HepG2 (cell line): ENCODE results near the gene RPS6KA5. TPM values are rescaled to one million over a fixed set of nuclear protein-coding genes. Genes with fewer than 3 reads are reported as not detected.

Experiments
- CBFB ChIP-seq: sonication (generic); formaldehyde crosslinking; IDR thresholded peaks from 2 replicates; pipeline ENCODE4 v1.4.0; 2020; ENCODE audit warnings: missing genetic modification reagents
- ERF ChIP-seq: IDR thresholded peaks from 2 replicates; pipeline ENCODE4 v1.6.1; 2018; ENCODE audit warnings: missing biosample characterization, missing genetic modification reagents
- FOXO1 ChIP-seq: sonication (generic); formaldehyde crosslinking; IDR thresholded peaks from 2 replicates; pipeline ENCODE4 v1.4.0; 2020; ENCODE audit warnings: missing genetic modification reagents
- HNRNPUL1 ChIP-seq: fragments of 200-400 bp; formaldehyde crosslinking; IDR thresholded peaks from 2 replicates; pipeline ENCODE4 v1.6.1; 2017; ENCODE audit warnings: low read depth, mild to moderate bottlenecking, low read length, moderate library complexity
- KAT2B ChIP-seq: fragments of 150-350 bp; IDR thresholded peaks from 2 replicates; pipeline ENCODE4 v1.6.1; 2014; ENCODE audit warnings: low read depth, low read length, borderline replicate concordance
- MAFK ChIP-seq, 2 experiments: IDR thresholded peaks in 1 of 2; conservative IDR thresholded peaks in 1 of 2; 2 replicates each; pipeline ENCODE4 v1.6.1; 2011; ENCODE audit warnings: improper control_type of control experiment in 2 of 2, low read length in 2 of 2
- MBNL3 ChIP-seq: fragments of 250-450 bp; sonication (Bioruptor Pico); conservative IDR thresholded peaks from 2 replicates; pipeline ENCODE4 v1.8.0; 2022; ENCODE audit warnings: mild to moderate bottlenecking, inconsistent platforms
- NCOA2 ChIP-seq: sonication (generic); formaldehyde crosslinking; IDR thresholded peaks from 2 replicates; pipeline ENCODE4 v1.8.0; 2022; ENCODE audit warnings: inconsistent platforms
- NFATC3 ChIP-seq: sonication (generic); formaldehyde crosslinking; IDR thresholded peaks from 2 replicates; pipeline ENCODE4 v1.5.1; 2020; ENCODE audit warnings: mild to moderate bottlenecking, missing genetic modification reagents
- PBX3 ChIP-seq: sonication (generic); formaldehyde crosslinking; IDR thresholded peaks from 2 replicates; pipeline ENCODE4 v1.8.1; 2023; ENCODE audit warnings: missing genetic modification reagents, inconsistent platforms, borderline replicate concordance
- PPARG ChIP-seq: conservative IDR thresholded peaks from 2 replicates; pipeline ENCODE4 v1.6.1; 2016; ENCODE audit warnings: missing biosample characterization, missing genetic modification reagents
- RBM39 ChIP-seq: fragments of 200-400 bp; formaldehyde crosslinking; IDR thresholded peaks from one replicate; pipeline ENCODE4 v1.6.1; 2018; ENCODE audit warnings: antibody characterized with exemption, mild to moderate bottlenecking, low read depth, low read length; ENCODE audit not compliant: poor library complexity, severe bottlenecking
- RFX1 ChIP-seq: fragments of 450-650 bp; IDR thresholded peaks from 2 replicates; pipeline ENCODE4 v1.6.1; 2017
- SSRP1 ChIP-seq: IDR thresholded peaks from 2 replicates; pipeline ENCODE4 v1.6.1; 2016; ENCODE audit warnings: control low read depth
- STAT5B ChIP-seq: sonication (generic); formaldehyde crosslinking; IDR thresholded peaks from 2 replicates; pipeline ENCODE4 v1.4.0; 2020; ENCODE audit warnings: missing genetic modification reagents
- TCF7 ChIP-seq: sonication (generic); IDR thresholded peaks from 2 replicates; pipeline ENCODE4 v1.6.1; 2016; ENCODE audit warnings: antibody characterized with exemption, low read depth
- YEATS4 ChIP-seq: sonication (generic); formaldehyde crosslinking; IDR thresholded peaks from 2 replicates; pipeline ENCODE4 v1.4.0; 2020; ENCODE audit warnings: missing genetic modification reagents, borderline replicate concordance
- ZBTB43 ChIP-seq: sonication (generic); formaldehyde crosslinking; conservative IDR thresholded peaks from 2 replicates; pipeline ENCODE4 v1.4.0; 2020; ENCODE audit warnings: missing genetic modification reagents
- ZFP41 ChIP-seq: sonication (generic); formaldehyde crosslinking; IDR thresholded peaks from 2 replicates; pipeline ENCODE4 v1.4.0; 2020; ENCODE audit warnings: mild to moderate bottlenecking, missing genetic modification reagents, borderline replicate concordance
- ZMYM3 ChIP-seq: sonication (generic); formaldehyde crosslinking; IDR thresholded peaks from 2 replicates; pipeline ENCODE4 v1.5.1; 2020; ENCODE audit warnings: mild to moderate bottlenecking, missing genetic modification reagents
- ZNF343 ChIP-seq: sonication (generic); formaldehyde crosslinking; IDR thresholded peaks from 2 replicates; pipeline ENCODE4 v1.4.0; 2020; ENCODE audit warnings: mild to moderate bottlenecking, missing genetic modification reagents
- ZNF550 ChIP-seq: sonication (generic); formaldehyde crosslinking; IDR thresholded peaks from 2 replicates; pipeline ENCODE4 v1.4.0; 2020; ENCODE audit warnings: mild to moderate bottlenecking, missing genetic modification reagents, borderline replicate concordance
- ZNF577 ChIP-seq: sonication (generic); formaldehyde crosslinking; IDR thresholded peaks from 2 replicates; pipeline ENCODE4 v1.4.0; 2020; ENCODE audit warnings: mild to moderate bottlenecking, low read depth, missing genetic modification reagents, borderline replicate concordance
- ZNF598 ChIP-seq: sonication (generic); formaldehyde crosslinking; IDR thresholded peaks from 2 replicates; pipeline ENCODE4 v1.5.1; 2020; ENCODE audit warnings: mild to moderate bottlenecking, missing genetic modification reagents, borderline replicate concordance
- ZNF776 ChIP-seq: sonication (generic); formaldehyde crosslinking; IDR thresholded peaks from 2 replicates; pipeline ENCODE4 v1.4.0; 2020; ENCODE audit warnings: mild to moderate bottlenecking, missing genetic modification reagents
- ZNF850 ChIP-seq: sonication (generic); formaldehyde crosslinking; conservative IDR thresholded peaks from 2 replicates; pipeline ENCODE4 v1.9.0; 2021; ENCODE audit warnings: mild to moderate bottlenecking, missing genetic modification reagents
- ZSCAN22 ChIP-seq: sonication (generic); formaldehyde crosslinking; IDR thresholded peaks from 2 replicates; pipeline ENCODE4 v1.4.0; 2020; ENCODE audit warnings: mild to moderate bottlenecking, missing genetic modification reagents
- polyA plus RNA-seq, 8 experiments: library from polyadenylated mRNA; depleted of rRNA in 3 of 8; stranded (reverse) in 7 of 8; unstranded in 1 of 8; fragments of >200 nt; fragmentation: Illumina TruSeq in 4 of 8; extraction: Trizol in 4 of 8; gene quantifications; 2 replicates each; pipeline versions ENCODE4 v1.2.1 to v1.2.3, GENCODE V29; 2011 to 2016; ENCODE audit warnings: low read depth in 4 of 8, missing spikeins in 1 of 8, mixed read lengths in 1 of 8; ENCODE audit not compliant: insufficient read depth in 1 of 8
- total RNA-seq, 5 experiments: library from RNA; depleted of rRNA; stranded (reverse); fragments of >200 nt; fragmentation: Illumina TruSeq; extraction: Trizol; gene quantifications; 2 replicates each; pipeline ENCODE4 v1.2.3, GENCODE V29; 2016; ENCODE audit warnings: low read depth in 1 of 5
- TF ChIP-seq, protein P1 (sequence below): sonication (generic); formaldehyde crosslinking; IDR thresholded peaks from 2 replicates; pipeline ENCODE4 v1.4.0; 2020; ENCODE audit warnings: mild to moderate bottlenecking, missing genetic modification reagents

The RPS6KA5 gene
- total and polyA plus RNA-seq, 2 of the 13 experiments (the other 11 are each of a cell fraction or from before 2014, with no cell fraction given), result 0.50 to 0.58 TPM

- no peak for TF ChIP-seq MBNL3 (CRISPR knock-in tag)
- TF ChIP-seq, protein P1, sequence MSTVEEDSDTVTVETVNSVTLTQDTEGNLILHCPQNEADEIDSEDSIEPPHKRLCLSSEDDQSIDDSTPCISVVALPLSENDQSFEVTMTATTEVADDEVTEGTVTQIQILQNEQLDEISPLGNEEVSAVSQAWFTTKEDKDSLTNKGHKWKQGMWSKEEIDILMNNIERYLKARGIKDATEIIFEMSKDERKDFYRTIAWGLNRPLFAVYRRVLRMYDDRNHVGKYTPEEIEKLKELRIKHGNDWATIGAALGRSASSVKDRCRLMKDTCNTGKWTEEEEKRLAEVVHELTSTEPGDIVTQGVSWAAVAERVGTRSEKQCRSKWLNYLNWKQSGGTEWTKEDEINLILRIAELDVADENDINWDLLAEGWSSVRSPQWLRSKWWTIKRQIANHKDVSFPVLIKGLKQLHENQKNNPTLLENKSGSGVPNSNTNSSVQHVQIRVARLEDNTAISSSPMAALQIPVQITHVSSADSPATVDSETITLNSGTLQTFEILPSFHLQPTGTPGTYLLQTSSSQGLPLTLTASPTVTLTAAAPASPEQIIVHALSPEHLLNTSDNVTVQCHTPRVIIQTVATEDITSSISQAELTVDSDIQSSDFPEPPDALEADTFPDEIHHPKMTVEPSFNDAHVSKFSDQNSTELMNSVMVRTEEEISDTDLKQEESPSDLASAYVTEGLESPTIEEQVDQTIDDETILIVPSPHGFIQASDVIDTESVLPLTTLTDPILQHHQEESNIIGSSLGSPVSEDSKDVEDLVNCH, result no peak
- peak; percentile 19; the same call in 1 of the 2 replicates for TF ChIP-seq ERF (CRISPR knock-in tag)
- no peak for TF ChIP-seq NCOA2 (CRISPR knock-in tag)
- TF ChIP-seq ZNF850 (CRISPR knock-in tag), result no peak
- no peak for TF ChIP-seq TCF7
- TF ChIP-seq NFATC3 (CRISPR knock-in tag), result no peak
- no peak for TF ChIP-seq ZNF577 (CRISPR knock-in tag)
- no peak for TF ChIP-seq SSRP1 (CRISPR knock-in tag)
- no peak for TF ChIP-seq ZMYM3 (CRISPR knock-in tag)
- 0 out of 2 replicates have a peak, but pooled peaks have one; percentile 25 for TF ChIP-seq KAT2B
- TF ChIP-seq MAFK (conservative IDR thresholded peaks at IDR 0.05 in 1 of 2, IDR thresholded peaks at IDR 0.05 in 1 of 2; ENCODE audit: low read length in 2 of 2), result no peak
- TF ChIP-seq ZNF776 (CRISPR knock-in tag), result no peak
- TF ChIP-seq ZNF343 (CRISPR knock-in tag), result no peak
- no peak for TF ChIP-seq ZNF550 (CRISPR knock-in tag)
- TF ChIP-seq PBX3 (CRISPR knock-in tag), result no peak
- no peak for TF ChIP-seq HNRNPUL1
- no peak for TF ChIP-seq ZBTB43 (CRISPR knock-in tag)
- TF ChIP-seq RBM39, result no peak
- TF ChIP-seq RFX1, result peak; percentile 88
- no peak for TF ChIP-seq STAT5B (CRISPR knock-in tag)
- TF ChIP-seq ZNF598 (CRISPR knock-in tag), result no peak
- TF ChIP-seq YEATS4 (CRISPR knock-in tag), result peak; percentile 42
- no peak for TF ChIP-seq ZFP41 (CRISPR knock-in tag)
- peak; percentile 56; the same call in 1 of the 2 replicates for TF ChIP-seq FOXO1 (CRISPR knock-in tag)
- no peak for TF ChIP-seq PPARG (CRISPR knock-in tag)
- TF ChIP-seq CBFB (CRISPR knock-in tag), result no peak
- TF ChIP-seq ZSCAN22 (CRISPR knock-in tag), result no peak
Observed at GRCh38 chr14:91060351-91061055, at the start of gene RPS6KA5 (continued).
